Activated effector memory CD4-positive, alpha-beta T cell treated with Interleukin-2 at 50 U/mL for 16 hours (primary cell): ENCODE results near the gene ADAMTS13.

ENCODE experiments used
- DNase-seq: peaks from one replicate; pipeline ENCODE4 v3.0.0-alpha.2; 2020

ADAMTS13 gene

DNA sequence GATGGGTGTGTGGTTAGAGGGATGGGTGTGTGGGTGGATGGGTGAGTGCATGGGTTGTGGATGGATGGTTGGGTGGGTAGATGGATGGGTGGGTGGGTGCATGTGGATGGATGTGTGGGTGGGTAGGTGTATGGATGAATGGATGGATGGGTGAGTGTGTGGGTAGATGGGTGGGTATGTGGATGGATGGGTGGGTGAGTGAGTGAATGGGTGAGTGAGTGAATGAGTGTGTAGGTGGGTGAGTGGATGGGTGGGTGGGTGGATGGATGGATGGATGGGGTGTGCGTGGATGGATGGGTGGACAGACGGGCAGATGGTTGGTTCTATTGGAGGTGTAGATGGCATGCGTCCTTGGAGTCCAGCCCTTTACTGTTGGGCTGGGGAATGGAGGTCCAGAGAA, 28.8 kb upstream of the ADAMTS13 start:
- DNase-seq, result no peak

DNA sequence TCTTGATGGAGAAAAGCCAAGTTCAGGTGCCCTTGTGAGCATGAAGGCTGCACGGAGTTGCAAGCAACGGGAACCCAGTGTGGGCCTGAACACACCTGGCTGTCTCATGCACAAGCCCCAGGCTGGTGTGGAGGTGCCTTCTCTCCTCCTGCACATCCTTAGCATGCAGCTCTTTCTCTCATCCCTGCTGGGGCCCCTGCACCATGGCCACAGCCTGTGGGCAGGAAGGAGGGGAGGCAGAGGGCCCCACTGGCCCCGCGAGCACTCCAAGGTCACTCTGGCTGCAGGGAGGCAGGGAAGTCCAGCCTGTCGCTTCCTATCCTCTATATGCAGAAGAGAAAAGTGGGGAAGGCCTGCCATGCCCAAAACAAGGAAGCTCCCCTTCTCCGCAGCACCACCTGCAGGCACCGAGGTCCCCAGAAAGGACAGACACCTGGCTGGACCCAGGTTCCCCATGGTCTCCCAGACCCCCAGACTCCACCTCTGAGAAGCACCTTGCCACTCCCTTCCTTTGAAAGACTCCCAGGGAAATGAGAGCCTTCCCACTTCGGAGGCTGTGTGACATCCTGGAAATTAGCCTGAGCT, 27.4 kb upstream of the ADAMTS13 start:
- no peak for DNase-seq

DNA sequence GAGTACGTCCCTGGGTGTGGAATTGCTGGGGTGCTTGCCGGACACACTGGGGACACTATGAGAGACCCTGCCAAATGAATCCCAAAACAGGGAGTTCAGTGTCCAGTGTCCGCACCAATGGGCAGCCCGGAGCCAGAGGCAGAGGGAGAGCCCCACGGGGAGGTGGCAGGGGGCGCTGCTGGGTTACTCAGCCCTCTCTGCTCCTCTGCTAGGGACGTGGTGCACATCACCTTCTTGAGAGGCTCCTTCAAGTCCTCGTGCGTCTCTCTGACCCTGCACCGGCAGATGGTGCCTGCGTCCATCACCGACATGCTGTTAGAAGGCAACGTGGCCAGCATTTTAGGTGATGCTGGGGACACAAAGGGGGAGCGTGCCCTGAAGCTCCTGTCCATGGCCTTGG, 25.2 kb upstream of the ADAMTS13 start:
- DNase-seq, result no peak

DNA sequence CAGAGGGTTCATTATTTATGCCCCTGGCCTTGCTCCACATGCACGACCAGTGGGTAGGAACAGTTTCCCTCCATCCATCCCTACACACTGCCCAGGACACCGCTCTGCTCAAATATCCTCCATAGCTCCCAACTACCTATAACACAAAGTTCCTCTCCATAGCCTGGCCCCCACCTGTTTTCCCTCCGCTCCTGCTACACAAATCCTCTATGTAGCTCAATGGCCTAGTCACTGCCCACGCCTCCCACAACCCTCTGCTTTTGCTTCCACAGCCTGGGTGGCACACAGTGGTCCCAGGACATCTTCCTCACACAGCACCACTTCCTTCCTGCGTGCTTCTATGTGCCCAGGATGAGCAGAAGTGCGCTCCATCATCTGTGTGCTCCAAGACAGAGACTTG, 24.8 kb upstream of the ADAMTS13 start:
- no peak for DNase-seq

DNA sequence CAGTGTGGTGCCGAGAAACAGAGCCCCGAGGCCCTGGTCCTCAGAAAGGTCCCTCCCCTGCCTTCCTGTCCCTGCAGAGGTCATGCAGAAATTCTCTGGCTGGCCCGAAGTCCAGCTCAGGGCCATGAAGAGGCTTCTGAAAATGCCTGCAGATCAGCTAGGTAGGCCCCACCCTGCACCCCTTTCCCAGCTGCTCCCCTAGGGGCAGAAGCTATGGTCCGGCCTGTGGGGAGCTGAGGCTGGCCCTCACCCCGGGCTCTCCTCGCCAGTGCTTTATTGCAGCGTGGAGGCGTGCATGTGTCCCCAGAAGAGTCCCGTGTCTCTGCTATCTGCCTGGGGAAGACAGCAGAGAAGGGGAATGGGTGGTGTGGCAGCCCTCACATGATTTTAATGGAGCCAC, 24.3 kb upstream of the ADAMTS13 start:
- no peak for DNase-seq

DNA sequence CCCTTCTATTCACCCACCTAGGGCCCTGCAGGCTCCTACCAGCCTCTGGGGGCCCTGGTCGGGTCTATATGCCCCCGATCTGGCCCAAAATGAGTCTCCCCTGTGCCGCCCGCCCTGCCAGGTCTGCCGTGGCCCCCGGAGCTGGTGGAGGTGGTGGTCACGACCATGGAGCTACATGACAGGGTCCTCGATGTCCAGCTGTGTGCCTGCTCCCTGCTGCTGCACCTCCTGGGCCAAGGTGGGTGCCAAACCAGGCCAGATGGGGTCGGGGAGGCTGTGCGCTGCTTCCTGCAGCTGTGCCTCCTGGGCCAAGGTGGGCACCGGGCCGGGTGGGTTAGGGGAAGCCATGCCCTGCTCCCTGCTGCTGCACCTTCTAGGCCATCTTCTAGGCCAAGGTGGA, 21.9 kb upstream of the ADAMTS13 start:
- no peak for DNase-seq

DNA sequence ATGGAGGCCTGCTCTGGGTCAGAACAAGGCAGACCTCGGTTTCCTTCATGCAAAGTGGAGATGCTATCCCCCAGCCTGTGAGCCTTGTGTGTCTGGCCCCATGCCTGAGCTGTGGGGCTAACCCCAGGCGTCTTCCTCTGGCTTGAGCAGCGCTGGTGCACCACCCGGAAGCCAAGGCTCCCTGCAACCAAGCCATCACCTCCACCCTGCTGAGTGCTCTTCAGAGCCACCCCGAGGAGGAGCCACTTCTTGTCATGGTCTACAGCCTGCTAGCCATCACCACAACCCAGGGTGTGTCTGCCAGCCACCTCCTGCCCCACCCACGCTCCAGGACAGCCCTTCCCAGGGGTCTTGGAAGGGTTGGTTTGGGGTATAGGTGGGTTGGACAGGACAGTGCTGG, 20.6 kb upstream of the ADAMTS13 start:
- DNase-seq, result no peak

DNA sequence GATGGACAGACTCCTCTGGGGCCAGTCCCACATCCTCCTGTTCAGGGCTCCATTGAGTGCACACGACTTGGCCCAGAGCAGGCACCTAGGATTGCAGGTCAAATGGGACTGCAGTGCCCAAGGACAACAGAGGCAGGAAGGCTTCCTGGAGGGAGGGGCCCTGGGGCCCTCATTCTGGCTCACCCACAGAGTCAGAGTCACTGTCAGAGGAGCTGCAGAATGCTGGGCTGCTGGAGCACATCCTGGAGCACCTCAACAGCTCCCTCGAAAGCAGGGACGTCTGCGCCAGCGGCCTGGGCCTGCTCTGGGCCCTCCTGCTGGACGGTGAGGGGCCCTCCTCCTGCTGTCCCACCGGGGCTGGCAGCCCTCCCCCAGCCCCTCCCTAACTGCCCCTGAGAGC, 19.5 kb upstream of the ADAMTS13 start:
- DNase-seq, result no peak

DNA sequence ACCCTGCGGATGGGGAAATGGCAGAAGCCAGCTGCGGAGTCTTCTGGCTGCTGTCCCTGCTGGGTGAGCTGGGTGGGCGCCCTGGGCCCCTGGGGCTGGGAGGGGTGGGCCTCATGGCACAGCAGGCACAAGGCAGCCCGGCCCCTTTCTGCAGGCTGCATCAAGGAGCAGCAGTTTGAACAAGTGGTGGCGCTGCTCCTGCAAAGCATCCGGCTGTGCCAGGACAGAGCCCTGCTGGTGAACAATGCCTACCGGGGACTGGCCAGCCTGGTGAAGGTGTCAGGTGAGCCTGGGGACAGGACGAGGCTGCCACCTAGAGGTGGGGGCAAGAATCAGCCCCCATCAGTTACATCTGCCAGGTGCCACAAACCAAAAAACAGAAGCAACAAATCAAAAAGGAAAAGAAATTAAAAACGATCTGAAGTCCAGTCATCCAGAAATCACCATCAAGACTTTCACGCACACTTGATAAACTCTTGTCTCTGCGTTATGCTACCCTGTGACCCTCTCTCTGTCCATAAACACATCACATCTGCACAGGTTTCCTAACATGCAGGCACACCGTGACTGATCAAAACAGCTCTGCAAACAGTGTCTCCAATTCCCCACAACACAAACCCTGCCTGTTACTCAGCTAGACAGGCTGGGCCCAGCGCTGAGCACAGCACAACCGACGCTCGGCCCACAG, 18.3 kb upstream of the ADAMTS13 start:
- peak; percentile 37 for DNase-seq

DNA sequence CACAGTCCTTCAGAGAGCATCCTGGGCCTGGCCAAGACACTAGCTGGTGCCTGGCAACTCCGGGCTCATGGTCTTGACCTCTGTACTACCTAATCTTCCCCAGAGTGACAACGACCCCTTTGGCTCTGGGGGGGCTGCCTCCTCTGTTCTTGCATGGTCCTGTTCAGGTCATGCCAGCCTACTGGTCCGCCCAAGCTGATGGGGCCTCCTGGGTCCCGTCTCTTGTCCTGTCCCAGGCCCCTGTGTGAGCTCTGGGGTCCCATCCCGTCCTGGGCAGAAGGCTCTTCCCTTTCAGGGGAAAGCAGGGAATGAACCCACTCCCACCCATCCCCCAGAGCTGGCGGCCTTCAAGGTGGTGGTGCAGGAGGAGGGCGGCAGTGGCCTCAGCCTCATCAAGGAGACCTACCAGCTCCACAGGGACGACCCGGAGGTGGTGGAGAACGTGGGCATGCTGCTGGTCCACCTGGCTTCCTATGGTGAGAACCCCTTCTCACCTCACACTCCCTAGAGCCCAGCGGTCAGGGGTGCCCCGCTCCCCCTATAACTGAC, 17.6 kb upstream of the ADAMTS13 start:
- no peak for DNase-seq

DNA sequence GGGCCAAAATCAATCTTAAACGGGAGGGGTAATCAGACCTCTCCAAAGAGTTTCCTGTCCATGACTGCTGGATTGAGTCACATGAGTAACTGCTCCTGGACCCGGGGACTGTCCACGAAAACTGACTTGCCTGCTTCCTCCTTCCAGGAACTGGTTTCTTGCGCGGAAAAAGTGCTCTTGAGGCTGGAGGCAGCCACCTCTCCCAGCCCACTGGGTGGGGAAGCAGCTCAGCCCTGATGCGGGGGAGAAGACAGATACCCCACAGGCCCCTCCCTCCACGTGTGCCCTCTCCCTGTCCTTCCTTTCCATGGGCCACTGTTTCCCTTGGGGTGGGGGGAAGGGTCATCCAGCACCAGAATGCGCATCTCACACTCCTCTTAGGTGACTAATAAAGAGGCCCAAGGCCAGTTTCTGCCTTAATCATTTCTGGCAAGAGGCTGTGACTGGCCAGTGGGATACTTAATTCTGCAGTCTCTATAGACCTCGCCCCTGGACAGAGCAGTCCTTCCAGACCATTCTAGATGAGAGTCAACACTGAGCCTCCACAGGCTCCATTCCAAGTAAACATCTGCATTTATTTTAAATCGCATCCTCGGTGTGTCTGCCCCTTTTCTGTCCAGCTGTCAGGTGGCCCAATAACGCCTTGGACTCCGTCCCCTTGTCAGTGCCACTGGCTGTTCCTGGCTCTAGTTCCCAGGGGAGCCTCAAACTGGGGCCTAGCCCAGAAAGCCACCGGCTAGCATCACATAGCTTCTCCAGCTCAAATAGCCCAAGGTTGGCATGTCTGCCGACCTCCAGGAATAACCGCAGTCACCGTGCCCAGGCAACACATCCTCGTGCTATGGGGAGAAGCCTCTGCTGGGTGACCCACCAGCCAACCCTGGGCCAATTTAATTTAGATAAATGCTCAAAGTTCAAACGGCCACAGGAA, 16.4 kb upstream of the ADAMTS13 start:
- no peak for DNase-seq

DNA sequence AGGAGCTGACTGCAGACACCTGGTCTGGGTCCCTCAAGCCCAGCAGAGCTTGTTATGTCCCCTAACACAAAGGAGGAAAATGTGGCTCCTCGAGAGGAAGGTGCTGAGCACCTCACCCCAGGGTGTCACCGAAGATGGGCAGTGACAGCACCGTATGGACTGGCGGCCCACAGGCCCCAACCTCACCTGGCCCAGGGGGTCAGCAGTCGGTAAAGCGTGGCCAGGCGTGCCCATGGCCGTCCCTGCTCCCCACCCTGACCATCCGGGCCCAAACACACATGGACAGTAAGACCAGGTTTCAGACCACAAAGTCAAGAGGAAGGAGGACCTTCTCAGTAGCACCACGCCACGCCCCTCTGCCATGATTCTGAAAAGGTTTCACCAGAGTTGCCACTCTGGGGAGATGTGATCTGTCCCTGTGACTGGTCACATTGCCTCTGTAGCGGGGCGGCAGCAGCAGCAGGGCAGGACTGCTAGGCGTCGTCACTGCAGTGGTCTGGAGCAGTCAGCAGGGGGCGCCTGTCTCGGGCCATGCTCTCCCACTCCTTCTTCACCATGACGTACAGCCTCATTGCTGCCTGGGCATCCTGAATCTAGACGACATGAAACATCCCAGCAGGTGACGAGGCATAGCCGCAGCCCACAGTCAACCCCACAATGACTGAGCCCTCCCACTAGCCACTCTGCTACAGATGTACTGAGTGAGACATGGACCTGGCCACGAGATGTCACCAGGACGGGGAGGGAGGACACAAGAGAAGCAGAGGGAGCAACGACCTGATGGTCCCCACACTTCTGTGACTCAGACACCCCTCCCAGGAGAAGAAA, 15.5 kb upstream of the ADAMTS13 start:
- DNase-seq, result peak; percentile 65

DNA sequence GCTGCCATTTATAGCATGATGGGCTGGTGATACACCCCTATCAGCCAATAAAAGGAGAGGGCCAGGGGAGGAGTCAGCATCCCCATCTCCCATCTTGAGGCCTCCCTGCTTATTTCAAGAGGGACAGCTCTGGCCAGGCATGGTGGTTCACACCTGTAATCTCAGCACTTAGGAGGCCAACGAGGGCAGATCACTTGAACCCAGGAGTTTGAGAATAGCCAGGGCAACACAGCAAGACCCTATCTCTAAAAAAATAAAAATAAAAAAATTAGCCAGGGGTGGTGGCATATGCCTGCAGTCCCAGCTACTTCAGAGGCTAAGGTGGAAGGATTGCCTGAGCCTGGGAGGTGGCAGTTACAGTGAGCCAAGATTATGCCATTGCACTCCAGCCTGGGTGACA, 14.1 kb upstream of the ADAMTS13 start:
- no peak for DNase-seq

DNA sequence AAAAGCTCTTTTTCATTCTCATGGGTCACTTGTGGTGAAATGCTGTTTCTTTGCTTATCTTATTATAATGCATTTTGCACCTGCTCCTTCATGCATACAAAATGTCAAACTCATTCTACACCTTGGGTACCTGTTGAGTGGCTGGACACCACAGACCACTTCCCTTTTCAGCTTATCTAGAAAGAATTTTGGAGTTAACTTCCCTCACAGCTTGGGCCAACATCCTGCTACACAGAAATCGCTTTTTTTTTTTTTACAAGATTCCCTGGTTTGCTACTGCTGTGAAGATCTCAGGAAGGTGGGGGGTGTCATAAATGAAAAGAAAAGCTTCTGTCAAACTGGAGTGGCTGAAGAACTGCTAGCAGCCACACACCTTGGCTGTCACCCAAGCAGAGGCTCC, 7.0 kb upstream of the ADAMTS13 start:
- DNase-seq, result no peak

DNA sequence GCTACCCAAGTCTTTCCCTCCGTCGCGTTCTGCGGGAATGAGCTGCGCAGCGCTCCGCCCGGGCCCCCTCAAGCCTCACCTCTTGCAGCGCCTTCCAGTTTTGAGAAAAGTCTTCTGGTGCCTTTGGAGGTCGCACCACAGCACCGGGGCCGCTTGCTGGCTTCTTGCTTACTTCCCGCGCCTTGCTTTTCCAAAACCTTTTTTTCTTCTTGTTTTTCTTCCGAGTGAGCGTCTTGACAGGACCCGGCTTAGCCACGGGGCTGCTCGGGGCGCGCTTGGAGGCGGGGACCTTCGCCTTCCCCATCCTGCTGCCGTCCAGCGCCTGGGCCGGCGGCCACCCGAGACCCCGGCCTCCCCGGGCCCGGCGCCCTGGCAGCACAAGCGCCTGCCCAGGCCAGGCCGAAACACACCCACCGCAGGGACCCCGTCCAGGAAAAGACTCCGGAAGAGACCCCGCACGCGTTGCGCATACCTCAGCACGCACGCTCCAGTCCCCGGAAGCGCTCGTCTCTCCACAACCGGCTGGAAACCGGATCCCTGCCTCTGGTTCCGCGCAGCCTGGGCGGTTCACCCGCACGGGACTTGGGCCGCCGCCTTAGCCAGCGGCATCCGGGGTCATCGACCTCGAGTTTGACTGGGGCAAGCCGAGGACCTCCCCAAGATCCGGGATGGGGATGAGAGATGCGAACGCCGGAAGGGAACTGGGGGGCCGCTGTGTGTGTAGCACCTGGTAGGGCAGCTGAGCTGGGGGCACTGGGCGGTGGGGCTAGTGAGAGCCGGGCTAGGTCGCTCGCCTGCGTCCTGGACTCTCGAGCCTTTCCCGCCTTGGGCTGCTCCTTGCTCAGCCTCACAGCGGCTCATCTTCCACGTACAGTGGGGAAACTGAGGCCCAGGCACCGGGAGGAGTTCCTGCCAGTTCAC, 4.4 kb upstream of the ADAMTS13 start, which contains the start of gene REXO4:
REXO4 (minus strand) TSS at position 470 of the 921 bp plus-strand sequence; CDS start at position 304, 166 bp downstream.
- peak; percentile 76 for DNase-seq

DNA sequence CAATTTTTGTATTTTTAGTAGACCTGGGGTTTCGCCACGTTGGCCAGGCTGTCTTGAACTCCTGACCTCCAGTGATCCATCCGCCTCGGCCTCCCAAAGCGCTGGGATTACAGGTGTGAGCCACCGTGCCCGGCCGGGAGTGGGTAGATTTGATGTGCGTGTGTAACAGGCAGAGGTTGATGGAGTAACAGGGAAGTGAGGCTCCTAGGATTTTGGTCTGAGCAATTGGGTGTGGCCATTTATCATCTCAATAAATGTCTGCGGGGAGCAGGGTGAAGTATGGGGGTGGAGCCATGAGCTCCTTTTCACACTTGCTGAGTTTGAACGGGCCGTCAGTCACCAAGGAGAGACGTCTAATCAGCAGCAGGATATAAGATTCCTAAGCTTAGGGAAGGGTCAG, 3.2 kb upstream of the ADAMTS13 start:
- DNase-seq, result no peak

DNA sequence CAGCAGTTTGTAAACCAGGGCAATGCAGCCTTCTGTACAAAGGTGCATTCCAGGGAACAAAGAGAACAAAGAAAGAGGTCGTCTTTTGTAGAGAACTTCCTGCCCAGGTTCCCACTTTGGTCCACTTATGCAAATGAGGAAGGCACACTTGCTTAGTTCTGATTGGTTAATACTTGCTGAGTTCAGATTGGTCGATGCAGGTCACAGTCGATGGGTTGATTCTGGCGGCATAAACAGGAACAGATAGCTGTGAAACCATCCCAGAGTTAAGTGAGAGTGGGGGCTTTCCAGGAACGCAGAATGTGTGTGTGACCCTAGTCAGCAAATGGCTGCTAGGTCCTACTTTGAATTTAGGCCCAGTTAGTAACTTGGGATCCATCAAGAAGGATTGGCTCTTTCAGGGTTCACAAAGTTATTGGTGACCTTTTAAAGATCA, 1.8 kb upstream of the ADAMTS13 start:
- no peak for DNase-seq

DNA sequence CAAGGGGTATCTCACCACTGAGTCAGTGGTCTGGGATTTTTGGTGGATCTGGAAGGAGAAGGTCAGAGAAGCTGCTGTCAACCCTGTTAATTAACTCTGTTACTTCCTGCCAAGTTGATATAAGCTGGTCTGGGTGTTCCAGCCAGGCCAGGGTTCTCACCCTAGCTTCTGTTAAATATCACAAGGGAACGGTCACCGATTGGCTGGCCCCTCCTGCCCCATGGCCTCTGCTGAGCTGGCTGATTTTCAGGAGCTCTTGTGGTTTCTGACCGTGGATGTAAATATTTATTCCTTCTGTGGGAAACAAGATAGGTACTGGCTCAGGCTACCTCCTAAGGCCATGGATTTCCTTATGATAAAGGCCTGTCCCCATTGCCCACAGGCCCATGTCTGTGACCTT, 1.0 kb downstream of the ADAMTS13 start:
- DNase-seq, result no peak

DNA sequence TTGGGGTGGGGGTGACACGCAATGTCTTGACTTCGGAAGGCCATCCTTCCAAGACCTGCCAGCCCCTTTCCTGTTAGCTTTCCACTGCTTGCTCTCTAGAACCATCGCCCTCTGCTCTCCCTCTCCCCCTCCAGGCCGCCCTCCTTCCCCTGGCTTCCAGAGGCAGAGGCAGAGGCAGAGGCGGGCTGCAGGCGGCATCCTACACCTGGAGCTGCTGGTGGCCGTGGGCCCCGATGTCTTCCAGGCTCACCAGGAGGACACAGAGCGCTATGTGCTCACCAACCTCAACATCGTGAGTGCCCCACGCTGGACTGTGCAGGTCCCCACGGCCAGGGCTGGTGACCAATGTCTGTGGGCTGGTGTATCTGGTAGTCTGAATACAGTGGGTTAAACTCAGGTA, 2.0 kb downstream of the ADAMTS13 start:
- DNase-seq, result no peak

DNA sequence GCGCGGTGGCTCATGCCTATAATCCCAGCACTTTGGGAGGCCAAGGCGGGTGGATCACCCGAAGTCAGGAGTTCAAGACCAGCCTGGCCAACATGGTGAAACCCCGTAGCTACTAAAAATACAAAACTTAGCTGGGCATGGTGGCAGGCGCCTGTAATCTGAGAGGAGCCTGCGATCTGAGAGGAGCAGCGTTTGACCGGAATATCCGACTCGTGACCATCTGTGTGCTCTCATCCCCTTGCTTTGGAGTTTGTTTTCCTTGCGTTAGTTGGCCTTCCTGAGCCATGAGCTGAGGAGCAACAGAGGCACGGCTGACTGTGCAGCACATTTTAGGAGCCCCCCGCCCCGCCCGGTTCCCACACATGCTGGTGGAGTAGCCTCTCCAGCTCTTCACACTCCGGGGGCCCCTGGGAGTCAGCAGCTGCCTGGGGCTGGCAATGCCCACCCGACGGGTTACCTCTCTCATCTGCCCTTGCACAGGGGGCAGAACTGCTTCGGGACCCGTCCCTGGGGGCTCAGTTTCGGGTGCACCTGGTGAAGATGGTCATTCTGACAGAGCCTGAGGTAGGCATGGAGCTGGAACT, 3.0 kb downstream of the ADAMTS13 start:
- DNase-seq, result no peak

DNA sequence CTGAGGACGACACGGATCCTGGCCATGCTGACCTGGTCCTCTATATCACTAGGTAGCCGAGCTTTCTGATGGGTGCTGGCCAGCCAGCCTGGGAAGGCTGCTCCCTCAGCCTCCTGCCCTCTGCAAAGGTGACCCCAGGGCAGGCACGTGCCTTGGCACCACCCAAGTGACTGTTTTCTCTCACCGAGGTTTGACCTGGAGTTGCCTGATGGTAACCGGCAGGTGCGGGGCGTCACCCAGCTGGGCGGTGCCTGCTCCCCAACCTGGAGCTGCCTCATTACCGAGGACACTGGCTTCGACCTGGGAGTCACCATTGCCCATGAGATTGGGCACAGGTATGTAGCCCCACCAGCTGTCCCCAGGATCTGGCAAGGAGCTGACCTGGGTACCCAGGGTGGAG, 3.8 kb downstream of the ADAMTS13 start:
- no peak for DNase-seq
